ENCODE results near the gene TSSK1B. TPM values are rescaled to one million over a fixed set of nuclear protein-coding genes. Genes with fewer than 3 reads are reported as not detected.
"Not testable (repeated sequence)": the region's sequence is repeated elsewhere in the genome, so short reads cannot be mapped to it uniquely, and the experiment has no call there.

Gene TSSK1B
- total RNA-seq, 2 donors from 2014 or later, result not detected

DNA sequence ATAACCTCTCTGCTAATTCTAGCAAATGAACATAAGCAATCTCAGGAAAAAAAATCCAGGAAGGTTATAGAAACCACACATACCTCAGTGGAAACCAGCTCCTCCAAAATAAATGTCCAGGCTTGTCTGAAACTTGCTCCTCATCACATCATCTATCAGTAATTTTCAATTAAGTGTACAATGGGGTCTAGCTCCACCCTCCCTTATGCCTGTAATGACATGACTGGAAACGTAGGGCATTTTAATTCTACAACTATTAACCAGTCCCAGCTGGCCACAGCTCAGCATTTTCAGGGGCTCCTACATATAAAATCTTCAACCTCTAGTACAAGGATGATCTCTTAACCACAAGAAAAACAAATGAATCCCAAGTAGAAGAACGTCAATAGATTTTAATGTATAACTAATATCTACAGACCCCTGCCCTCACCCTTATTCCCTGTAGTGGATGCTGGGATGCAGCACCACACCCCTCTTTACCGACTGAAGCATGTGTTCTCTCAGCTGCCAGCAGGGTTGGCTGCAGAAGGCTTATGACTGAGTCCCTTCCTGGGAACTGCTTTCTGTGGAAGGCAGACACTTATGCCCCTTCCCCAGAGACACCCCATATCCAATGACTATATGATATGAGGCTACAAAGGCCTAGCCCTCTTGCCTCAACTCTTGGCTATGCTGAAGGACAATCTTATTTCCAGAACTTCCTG lies 6.8 kb downstream of the TSSK1B start:
- DNase-seq (ENCODE audit: low spot score in 2 of 2) (no peak), ATAC-seq (no peak)
- Mint-ChIP-seq H3K27ac (no peak overlapping the region), H3K36me3 (no peaks in the 10 kb centered on the region), H3K9me3 (no peaks in the 10 kb centered on the region)

GRCh38 chr5:113425909-113426308 lies 8.9 kb downstream of the TSSK1B start:
- Mint-ChIP-seq H3K9me3 (no peaks in the 10 kb centered on the region), H3K27ac (no peak overlapping the region), H3K36me3 (no peaks in the 10 kb centered on the region)
- DNase-seq (ENCODE audit: low spot score in 2 of 2) (no peak), ATAC-seq (no peak)

GRCh38 chr5:113421693-113422092 lies 13.1 kb downstream of the TSSK1B start:
- Mint-ChIP-seq H3K9me3 (no peaks in the 10 kb centered on the region), H3K27ac (no peak overlapping the region), H3K36me3 (no peaks in the 10 kb centered on the region)
- DNase-seq (ENCODE audit: low spot score in 2 of 2) (no peak), ATAC-seq (no peak)

DNA sequence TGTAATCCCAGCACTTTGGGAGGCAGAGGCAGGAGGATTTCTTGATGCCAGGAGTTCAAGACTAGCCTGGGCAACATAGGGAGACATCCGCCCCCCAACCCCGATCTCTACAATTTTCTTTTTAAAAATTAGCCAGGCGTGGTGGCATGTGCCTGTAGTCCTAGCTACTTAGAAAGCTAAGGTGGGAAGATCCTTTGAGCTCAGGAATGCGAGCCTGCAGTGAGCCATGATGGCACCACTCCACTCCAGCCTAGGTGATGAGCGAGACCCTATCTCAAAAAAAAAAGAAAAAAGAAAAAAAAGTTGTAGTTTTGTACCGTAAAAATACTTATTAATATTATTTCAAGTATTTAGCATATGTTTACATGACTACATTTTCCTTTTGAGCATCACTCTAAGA lies 29.3 kb downstream of the TSSK1B start:
- ATAC-seq (no peak), DNase-seq (ENCODE audit: low spot score in 2 of 2) (no peak)
- no peak overlapping the region for H3K27ac Mint-ChIP-seq
- H3K9me3 Mint-ChIP-seq, result no peaks in the 10 kb centered on the region
- no peaks in the 10 kb centered on the region for H3K36me3 Mint-ChIP-seq

DNA sequence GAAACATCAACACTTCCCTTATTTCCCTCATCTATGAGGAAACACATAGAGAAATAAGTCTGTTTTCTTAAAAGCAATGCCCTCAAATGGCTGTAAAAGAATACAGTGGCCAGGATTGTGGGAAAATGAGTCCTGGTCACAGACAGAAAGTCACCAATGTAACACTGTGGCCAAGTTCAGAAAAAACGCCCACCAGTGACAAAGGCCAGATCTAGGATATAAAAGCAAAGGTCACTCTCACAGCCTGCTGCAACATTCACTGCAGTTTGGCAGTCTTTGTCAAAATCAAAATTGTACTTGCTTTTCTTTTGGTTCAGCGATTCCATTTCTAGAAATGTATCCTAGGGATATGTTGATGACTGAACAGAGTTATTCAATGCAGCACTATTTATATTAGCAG lies 30.5 kb downstream of the TSSK1B start:
- no peak for DNase-seq (ENCODE audit: low spot score in 2 of 2)
- Mint-ChIP-seq H3K36me3 (no peaks in the 10 kb centered on the region), H3K9me3 (no peaks in the 10 kb centered on the region), H3K27ac (no peak overlapping the region)
- no peak for ATAC-seq

GRCh38 chr5:113397986-113398385 lies 36.8 kb downstream of the TSSK1B start:
- not testable (repeated sequence) for ATAC-seq; H3K36me3 Mint-ChIP-seq; H3K27ac Mint-ChIP-seq; H3K9me3 Mint-ChIP-seq; DNase-seq (ENCODE audit: low spot score in 2 of 2)

- Mint-ChIP-seq H3K27ac (no peak overlapping the region), H3K36me3 (no peaks in the 10 kb centered on the region), H3K9me3 (no peaks in the 10 kb centered on the region)
- no peak for ATAC-seq
- no peak for DNase-seq (ENCODE audit: low spot score in 2 of 2)
Observed at GRCh38 chr5:113397046-113397445, 37.7 kb downstream of the TSSK1B start.

DNA sequence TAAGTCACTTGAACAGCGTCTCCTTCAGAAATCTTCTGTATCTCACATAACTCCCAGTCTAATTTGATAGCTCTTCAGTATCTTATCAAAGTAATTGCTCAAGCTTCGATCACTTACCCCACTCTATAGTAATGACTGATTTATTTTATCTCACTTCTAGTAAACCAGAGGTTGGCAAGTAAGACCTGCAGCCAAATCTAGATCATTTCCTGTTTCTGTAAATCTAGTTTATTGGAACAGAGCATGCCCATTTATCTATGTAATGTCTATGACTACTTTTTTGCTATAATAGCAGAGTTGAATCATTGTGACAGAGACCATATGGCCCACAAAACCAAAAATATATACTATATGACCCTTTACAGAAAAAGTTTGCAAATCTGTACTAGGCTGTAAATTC lies 40.1 kb downstream of the TSSK1B start:
- H3K9me3 Mint-ChIP-seq, result no peaks in the 10 kb centered on the region
- H3K27ac Mint-ChIP-seq, result no peak overlapping the region
- ATAC-seq, result no peak
- H3K36me3 Mint-ChIP-seq, result no peaks in the 10 kb centered on the region
- DNase-seq (ENCODE audit: low spot score in 2 of 2), result no peak

- ATAC-seq (no peak), DNase-seq (ENCODE audit: low spot score in 2 of 2) (no peak)
- Mint-ChIP-seq H3K9me3 (no peaks in the 10 kb centered on the region), H3K36me3 (no peaks in the 10 kb centered on the region), H3K27ac (no peak overlapping the region)
Observed at GRCh38 chr5:113390224-113390623, 44.6 kb downstream of the TSSK1B start.

GRCh38 chr5:113389116-113389515 lies 45.7 kb downstream of the TSSK1B start:
- no peaks in the 10 kb centered on the region for H3K9me3 Mint-ChIP-seq
- no peak overlapping the region for H3K27ac Mint-ChIP-seq
- ATAC-seq, result no peak
- DNase-seq (ENCODE audit: low spot score in 2 of 2), result no peak
- H3K36me3 Mint-ChIP-seq, result no peaks in the 10 kb centered on the region

GRCh38 chr5:113387844-113388243 lies 46.9 kb downstream of the TSSK1B start:
- Mint-ChIP-seq H3K36me3 (no peaks in the 10 kb centered on the region), H3K27ac (no peak overlapping the region), H3K9me3 (no peaks in the 10 kb centered on the region)
- ATAC-seq (no peak), DNase-seq (ENCODE audit: low spot score in 2 of 2) (no peak)

GRCh38 chr5:113384782-113385285 lies 50.0 kb downstream of the TSSK1B start:
- Mint-ChIP-seq H3K27ac (no peak overlapping the region), H3K36me3 (no peaks in the 10 kb centered on the region), H3K9me3 (no peaks in the 10 kb centered on the region)
- DNase-seq (ENCODE audit: low spot score in 2 of 2) (no peak), ATAC-seq (no peak)

DNA sequence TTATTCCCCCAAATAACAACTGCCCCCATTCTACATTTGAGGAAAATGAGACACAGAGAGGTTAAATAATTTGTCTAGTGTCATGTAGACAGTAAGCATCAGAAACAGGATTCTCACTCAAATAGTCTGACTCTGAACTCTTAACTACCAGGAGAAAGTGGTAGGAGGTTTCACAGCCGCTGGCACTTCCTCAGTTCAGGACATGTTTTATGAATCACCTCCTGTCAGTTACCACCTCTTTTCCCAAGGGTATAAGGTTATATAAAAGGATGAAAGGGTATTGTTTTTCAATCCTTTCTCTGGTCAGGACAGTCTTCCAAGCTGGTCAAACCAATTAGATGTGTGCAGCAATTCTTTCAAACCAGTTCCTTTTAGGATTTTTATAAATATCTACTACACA lies 52.1 kb downstream of the TSSK1B start:
- H3K9me3 Mint-ChIP-seq, result no peaks in the 10 kb centered on the region
- ATAC-seq, result no peak
- no peak overlapping the region for H3K27ac Mint-ChIP-seq

More for the DNA sequence above, 52.1 kb downstream of the TSSK1B start:
- DNase-seq (ENCODE audit: low spot score in 2 of 2), result no peak
- no peaks in the 10 kb centered on the region for H3K36me3 Mint-ChIP-seq

Other genes starting within 250 kb of the TSSK1B start
- 1 to 10 TPM in 1 of 2 donors, under 1 TPM in 1; 0.89 to 3.3 TPM for gene MCC, start 53.5 kb upstream of the TSSK1B start, total RNA-seq
- 10 to 100 TPM; 22.2 to 29.7 TPM for gene YTHDC2, start 78.7 kb upstream of the TSSK1B start, total RNA-seq